Measurements from ENCODE around the gene ZMYM5.

GRCh38 chr13:19864024-19864745 lies 736 bp upstream of the ZMYM5 start:
- TF ChIP-seq CTCF (IDR thresholded peaks at IDR 0.05; ENCODE audit: borderline replicate concordance, extremely low read depth, low read length, poor library complexity, severe bottlenecking) (no peak), EZH2 (IDR thresholded peaks at IDR 0.05; ENCODE audit: borderline replicate concordance, low read depth, low read length, severe bottlenecking) (no peak)

Data from DND-41 (cell line).